Hindlimb muscle (tissue), 1 donor: ENCODE data around the gene RAB11B. TPM values are rescaled to one million over a fixed set of nuclear protein-coding genes. Genes with fewer than 3 reads are reported as not detected.
"Not testable (repeated sequence)": the region's sequence is repeated elsewhere in the genome, so short reads cannot be mapped to it uniquely, and the experiment has no call there.

Source experiments
- DNase-seq: peaks from one replicate; pipeline ENCODE4 v3.0.0-alpha.2; 2013
- polyA plus RNA-seq: library from polyadenylated mRNA; unstranded; fragments of 120-200 nt; gene quantifications from one replicate; pipeline ENCODE4 v1.2.1, GENCODE V29; 2013; ENCODE audit not compliant: insufficient read length

RAB11B gene
- polyA plus RNA-seq, 1 donor: 85.3 TPM

GRCh38 chr19:8395621-8396082, 5.5 kb downstream of the RAB11B start:
- DNase-seq: no peak

GRCh38 chr19:8396185-8396562, 6.0 kb downstream of the RAB11B start:
- DNase-seq: no peak

GRCh38 chr19:8396563-8397203, 6.5 kb downstream of the RAB11B start:
- DNase-seq: peak; percentile 41

GRCh38 chr19:8397271-8397670, 7.1 kb downstream of the RAB11B start:
- no peak for DNase-seq

- DNase-seq: no peak
Observed at GRCh38 chr19:8397746-8398310, 7.7 kb downstream of the RAB11B start.

- no peak for DNase-seq
Observed at GRCh38 chr19:8398311-8398771, 8.2 kb downstream of the RAB11B start.

GRCh38 chr19:8399681-8400188, 9.6 kb downstream of the RAB11B start:
- DNase-seq: no peak

- DNase-seq: no peak
Observed at GRCh38 chr19:8401981-8402411, 11.8 kb downstream of the RAB11B start.

- no peak for DNase-seq
Observed at GRCh38 chr19:8403098-8403819, 13.1 kb downstream of the RAB11B start.

- no peak for DNase-seq
Observed at GRCh38 chr19:8403820-8404109, 13.6 kb downstream of the RAB11B start.

- DNase-seq: no peak
Observed at GRCh38 chr19:8404391-8405151, 14.4 kb downstream of the RAB11B start.

- not testable (repeated sequence) for DNase-seq
Observed at GRCh38 chr19:8410718-8411117, 20.6 kb downstream of the RAB11B start.

GRCh38 chr19:8412783-8413628, 22.8 kb downstream of the RAB11B start, which contains the start of gene MARCHF2:
MARCHF2 (plus strand) TSS chr19:8413305; CDS start chr19:8421841, 8,536 bp downstream.
- DNase-seq: peak; percentile 97

- DNase-seq: no peak
Observed at GRCh38 chr19:8413629-8413995, 23.5 kb downstream of the RAB11B start.

GRCh38 chr19:8416796-8417195, 26.6 kb downstream of the RAB11B start:
- DNase-seq: no peak

- no peak for DNase-seq
Observed at GRCh38 chr19:8421484-8422461, 31.6 kb downstream of the RAB11B start.

GRCh38 chr19:8423817-8424223, 33.7 kb downstream of the RAB11B start:
- DNase-seq: peak; percentile 94

GRCh38 chr19:8425331-8425730, 35.2 kb downstream of the RAB11B start:
- DNase-seq: not testable (repeated sequence)

GRCh38 chr19:8426283-8426682, 36.1 kb downstream of the RAB11B start:
- no peak for DNase-seq

GRCh38 chr19:8429044-8429443, 38.9 kb downstream of the RAB11B start:
- no peak for DNase-seq

- DNase-seq: no peak
Observed at GRCh38 chr19:8429826-8430225, 39.7 kb downstream of the RAB11B start.
